ENCODE measurements around the gene CD93.

Gene CD93

GRCh38 chr20:23060629-23061028, 25.5 kb downstream of the CD93 start:
- no peak for DNase-seq (ENCODE audit: low read depth)

- DNase-seq (ENCODE audit: low read depth), result no peak
Observed at GRCh38 chr20:23059846-23060245, 26.3 kb downstream of the CD93 start.

- DNase-seq (ENCODE audit: low read depth), result no peak
Observed at GRCh38 chr20:23059001-23059400, 27.1 kb downstream of the CD93 start.

- DNase-seq (ENCODE audit: low read depth), result no peak
Observed at GRCh38 chr20:23058240-23058639, 27.9 kb downstream of the CD93 start.

- no peak for DNase-seq (ENCODE audit: low read depth)
Observed at GRCh38 chr20:23052904-23053303, 33.2 kb downstream of the CD93 start.

- DNase-seq (ENCODE audit: low read depth), result peak; percentile 51
Observed at GRCh38 chr20:23050847-23051627, 35.1 kb downstream of the CD93 start.

- no peak for DNase-seq (ENCODE audit: low read depth)
Observed at GRCh38 chr20:23050076-23050838, 35.9 kb downstream of the CD93 start.

GRCh38 chr20:23049201-23050075, 36.7 kb downstream of the CD93 start, which contains the start of gene THBD:
TSS of gene THBD (minus strand) at chr20:23049672. CDS start at chr20:23049504, 168 bp downstream.
- no peak for DNase-seq (ENCODE audit: low read depth)

GRCh38 chr20:23048283-23049200, 37.6 kb downstream of the CD93 start:
- no peak for DNase-seq (ENCODE audit: low read depth)

GRCh38 chr20:23047738-23048214, 38.3 kb downstream of the CD93 start:
- no peak for DNase-seq (ENCODE audit: low read depth)

GRCh38 chr20:23047001-23047737, 39.0 kb downstream of the CD93 start:
- DNase-seq (ENCODE audit: low read depth), result no peak

- no peak for DNase-seq (ENCODE audit: low read depth)
Observed at GRCh38 chr20:23046431-23046830, 39.7 kb downstream of the CD93 start.

- no peak for DNase-seq (ENCODE audit: low read depth)
Observed at GRCh38 chr20:23043376-23043775, 42.7 kb downstream of the CD93 start.

GRCh38 chr20:23042270-23042669, 43.9 kb downstream of the CD93 start:
- no peak for DNase-seq (ENCODE audit: low read depth)

- DNase-seq (ENCODE audit: low read depth), result no peak
Observed at GRCh38 chr20:23039885-23040508, 46.1 kb downstream of the CD93 start.

- no peak for DNase-seq (ENCODE audit: low read depth)
Observed at GRCh38 chr20:23039136-23039875, 46.8 kb downstream of the CD93 start.

- no peak for DNase-seq (ENCODE audit: low read depth)
Observed at GRCh38 chr20:23037017-23037481, 49.1 kb downstream of the CD93 start.

GRCh38 chr20:23036371-23036770, 49.8 kb downstream of the CD93 start:
- DNase-seq (ENCODE audit: low read depth), result no peak

- DNase-seq (ENCODE audit: low read depth), result no peak
Observed at GRCh38 chr20:23035731-23036130, 50.4 kb downstream of the CD93 start.

All from non-pigmented ciliary epithelial cell (primary cell).